Panc1 (cell line): Measurements from ENCODE around the gene CACNA1B. TPM values are rescaled to one million over a fixed set of nuclear protein-coding genes. Genes with fewer than 3 reads are reported as not detected.

ENCODE experiments used
- ATAC-seq: fragments of 200-7000 bp; cut with Tn5 transposase; 2 replicates; pipeline ENCODE4 v1.9.1; 2020; ENCODE audit warnings: mild to moderate bottlenecking, moderate library complexity
- BruUV-seq: library from RNA; stranded (reverse); fragments of 400-500 nt; replicated peaks from 2 replicates; lab custom pipeline; 2021; lab: Mats Ljungman, UMichigan
- CTCF ChIA-PET: fragments of 300-600 bp; sonication (Branson Sonifier 250); formaldehyde crosslinking; loops from one replicate; lab custom pipeline; 2022; ENCODE audit warnings: antibody characterized with exemption; lab: Charles Lee
- POLR2A ChIA-PET: fragments of 300-600 bp; sonication (Branson Sonifier 250); formaldehyde crosslinking; loops from one replicate; lab custom pipeline; 2022; ENCODE audit warnings: antibody characterized with exemption; lab: Charles Lee
- DNase-seq: peaks from one replicate; pipeline ENCODE4 v3.0.0-alpha.2; 2010; ENCODE audit warnings: low read depth, low spot score
- H3K27ac ChIP-seq: 2 replicates; pipeline ENCODE4 v1.5.1; 2011; ENCODE audit warnings: mild to moderate bottlenecking, low read length, inconsistent platforms
- H3K27me3 ChIP-seq: fragments of 200-500 bp; sonication (Bioruptor generic); 2 replicates; pipeline ENCODE4 v1.6.0; 2014; ENCODE audit warnings: low read length, inconsistent platforms; ENCODE audit not compliant: control insufficient read depth, insufficient read depth
- H3K36me3 ChIP-seq: fragments of 200-500 bp; sonication (Bioruptor generic); 2 replicates; pipeline ENCODE4 v1.5.1; 2014; ENCODE audit warnings: inconsistent platforms, mild to moderate bottlenecking, low read length, moderate library complexity; ENCODE audit not compliant: control insufficient read depth, insufficient read depth
- H3K4me1 ChIP-seq: 2 replicates; pipeline ENCODE4 v1.5.1; 2011; ENCODE audit warnings: inconsistent platforms, mild to moderate bottlenecking, low read length, moderate library complexity; ENCODE audit not compliant: control insufficient read depth, insufficient read depth
- H3K4me3 ChIP-seq, 2 experiments: 2 replicates each; pipeline ENCODE4 v1.5.1; 2011 to 2012; ENCODE audit warnings: low read depth in 2 of 2, low read length in 2 of 2, mild to moderate bottlenecking in 2 of 2, inconsistent platforms in 1 of 2, moderate library complexity in 1 of 2
- H3K9me3 ChIP-seq: fragments of 200-500 bp; sonication (Bioruptor generic); 2 replicates; pipeline ENCODE4 v1.5.1; 2014; ENCODE audit warnings: low read depth, mild to moderate bottlenecking, inconsistent platforms, low read length, moderate library complexity; ENCODE audit not compliant: control insufficient read depth, insufficient read depth
- CTCF ChIP-seq: fragments of 450-650 bp; IDR thresholded peaks from 2 replicates; pipeline ENCODE4 v1.5.1; 2017; ENCODE audit warnings: mild to moderate bottlenecking
- POLR2AphosphoS5 ChIP-seq: IDR thresholded peaks from 2 replicates; pipeline ENCODE4 v1.6.1; 2012; ENCODE audit warnings: mild to moderate bottlenecking, low read depth, low read length, moderate library complexity
- SIN3A ChIP-seq: IDR thresholded peaks from 2 replicates; pipeline ENCODE4 v1.6.1; 2012; ENCODE audit warnings: low read depth, mild to moderate bottlenecking, low read length, moderate library complexity, borderline replicate concordance; ENCODE audit not compliant: insufficient read depth
- TCF7L2 ChIP-seq: IDR thresholded peaks from 2 replicates; pipeline ENCODE4 v1.6.1; 2011; ENCODE audit warnings: mild to moderate bottlenecking, low read depth, low read length, inconsistent platforms
- in situ Hi-C: cut with HindIII; loops from 2 replicates; pipeline ENCODE4 v1.10.0; 2016; ENCODE audit warnings: low sequenced_read_pairs, low pct_unique_long_range_greater_than_20kb
- intact Hi-C: fragments of 100-400 bp; cut with micrococcal nuclease; formaldehyde crosslinking; loops from one replicate; pipeline ENCODE4 v1.10.0; 2022; ENCODE audit not compliant: unreplicated experiment
- total RNA-seq: library from RNA; stranded (reverse); gene quantifications from one replicate; pipeline ENCODE4 v1.2.1, GENCODE V29; 2021; ENCODE audit not compliant: unreplicated experiment
- TF ChIP-seq, protein P1 (sequence below), 2 experiments: IDR thresholded peaks; 2 replicates each; pipeline ENCODE4 v1.6.1; 2011 to 2012; ENCODE audit warnings: low read depth in 2 of 2, control low read depth in 1 of 2, low read length in 1 of 2, mild to moderate bottlenecking in 1 of 2, moderate library complexity in 1 of 2; ENCODE audit not compliant: insufficient read depth in 1 of 2

Gene CACNA1B
- total RNA-seq, 1 experiment from 2014 or later, result 0.49 TPM

- H3K27me3 ChIP-seq, result no peaks in the 10 kb centered on the region
- H3K4me1 ChIP-seq, result no peaks in the 10 kb centered on the region
- intact Hi-C loops (no loop called here), in situ Hi-C loops (no loop called here)
- ATAC-seq, result no peak
- ChIA-PET CTCF (no interaction called here), POLR2A (no interaction called here)
- BruUV-seq, result no TSS peak
- DNase-seq, result no peak
- no peak overlapping the region for H3K4me3 ChIP-seq
- H3K36me3 ChIP-seq, result no peaks in the 10 kb centered on the region
- no peaks in the 10 kb centered on the region for H3K9me3 ChIP-seq
- TF ChIP-seq SIN3A (no peak), TCF7L2 (no peak), CTCF (no peak), POLR2AphosphoS5 (no peak)
- TF ChIP-seq, protein P1, sequence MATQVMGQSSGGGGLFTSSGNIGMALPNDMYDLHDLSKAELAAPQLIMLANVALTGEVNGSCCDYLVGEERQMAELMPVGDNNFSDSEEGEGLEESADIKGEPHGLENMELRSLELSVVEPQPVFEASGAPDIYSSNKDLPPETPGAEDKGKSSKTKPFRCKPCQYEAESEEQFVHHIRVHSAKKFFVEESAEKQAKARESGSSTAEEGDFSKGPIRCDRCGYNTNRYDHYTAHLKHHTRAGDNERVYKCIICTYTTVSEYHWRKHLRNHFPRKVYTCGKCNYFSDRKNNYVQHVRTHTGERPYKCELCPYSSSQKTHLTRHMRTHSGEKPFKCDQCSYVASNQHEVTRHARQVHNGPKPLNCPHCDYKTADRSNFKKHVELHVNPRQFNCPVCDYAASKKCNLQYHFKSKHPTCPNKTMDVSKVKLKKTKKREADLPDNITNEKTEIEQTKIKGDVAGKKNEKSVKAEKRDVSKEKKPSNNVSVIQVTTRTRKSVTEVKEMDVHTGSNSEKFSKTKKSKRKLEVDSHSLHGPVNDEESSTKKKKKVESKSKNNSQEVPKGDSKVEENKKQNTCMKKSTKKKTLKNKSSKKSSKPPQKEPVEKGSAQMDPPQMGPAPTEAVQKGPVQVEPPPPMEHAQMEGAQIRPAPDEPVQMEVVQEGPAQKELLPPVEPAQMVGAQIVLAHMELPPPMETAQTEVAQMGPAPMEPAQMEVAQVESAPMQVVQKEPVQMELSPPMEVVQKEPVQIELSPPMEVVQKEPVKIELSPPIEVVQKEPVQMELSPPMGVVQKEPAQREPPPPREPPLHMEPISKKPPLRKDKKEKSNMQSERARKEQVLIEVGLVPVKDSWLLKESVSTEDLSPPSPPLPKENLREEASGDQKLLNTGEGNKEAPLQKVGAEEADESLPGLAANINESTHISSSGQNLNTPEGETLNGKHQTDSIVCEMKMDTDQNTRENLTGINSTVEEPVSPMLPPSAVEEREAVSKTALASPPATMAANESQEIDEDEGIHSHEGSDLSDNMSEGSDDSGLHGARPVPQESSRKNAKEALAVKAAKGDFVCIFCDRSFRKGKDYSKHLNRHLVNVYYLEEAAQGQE (IDR thresholded peaks at IDR 0.05; ENCODE audit: insufficient read depth in 1 of 2, low read depth in 2 of 2, low read length in 1 of 2), result no peak
- H3K27ac ChIP-seq, result no peak overlapping the region
Measured at GRCh38 chr9:138024831-138025291, 147.3 kb downstream of the CACNA1B start.

- DNase-seq (no peak), ATAC-seq (no peak)
- ChIA-PET POLR2A (no interaction called here), CTCF (no interaction called here)
- in situ Hi-C loops (no loop called here), intact Hi-C loops (no loop called here)
- TF ChIP-seq, protein P1 (IDR thresholded peaks at IDR 0.05; ENCODE audit: insufficient read depth in 1 of 2, low read depth in 2 of 2, low read length in 1 of 2), result no peak
- TF ChIP-seq SIN3A, result no peak
- no peak for TF ChIP-seq CTCF
- no peak for TF ChIP-seq TCF7L2
- TF ChIP-seq POLR2AphosphoS5, result no peak
- Histone ChIP-seq H3K9me3 (no peaks in the 10 kb centered on the region), H3K4me1 (no peaks in the 10 kb centered on the region), H3K36me3 (no peaks in the 10 kb centered on the region), H3K4me3 (no peak overlapping the region), H3K27ac (no peak overlapping the region), H3K27me3 (no peaks in the 10 kb centered on the region)
- no TSS peak for BruUV-seq
Measured at GRCh38 chr9:138025417-138025816, 147.8 kb downstream of the CACNA1B start.
